ENCODE data around the gene NDUFS4.
"Not testable (repeated sequence)": the region's sequence is repeated elsewhere in the genome, so short reads cannot be mapped to it uniquely, and the experiment has no call there.

NDUFS4 gene

GRCh38 chr5:53607886-53608285 is 47.4 kb downstream of the NDUFS4 start:
- TF ChIP-seq CTCF (IDR thresholded peaks at IDR 0.05): no peak

DNA sequence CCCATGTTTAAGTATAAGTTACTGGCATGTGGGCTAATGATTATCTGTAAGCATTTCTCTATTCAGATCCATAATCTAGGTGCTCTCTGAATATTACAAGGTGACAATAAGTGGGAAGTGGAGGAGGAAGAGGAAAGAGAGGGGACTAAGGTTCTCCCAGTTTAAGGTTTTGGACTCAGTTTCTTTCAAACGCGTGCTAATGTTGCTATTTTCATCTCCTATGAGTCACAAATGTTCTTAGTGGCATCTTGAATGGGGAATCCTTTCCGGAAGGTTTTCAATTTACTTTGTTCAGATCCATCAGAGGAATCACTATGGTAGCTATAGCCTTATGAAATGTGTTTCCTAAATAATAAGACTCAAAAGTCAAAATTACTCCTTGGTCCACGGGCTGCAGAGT is 48.5 kb downstream of the NDUFS4 start:
- not testable (repeated sequence) for H3K27ac ChIP-seq; H3K4me3 ChIP-seq; DNase-seq (ENCODE audit: low spot score)

More at GRCh38 chr5:53607886-53608285, 47.4 kb downstream of the NDUFS4 start:
- no peak for DNase-seq (ENCODE audit: low spot score)
- Histone ChIP-seq H3K4me3 (no peak overlapping the region), H3K27ac (no peak overlapping the region)

DNA sequence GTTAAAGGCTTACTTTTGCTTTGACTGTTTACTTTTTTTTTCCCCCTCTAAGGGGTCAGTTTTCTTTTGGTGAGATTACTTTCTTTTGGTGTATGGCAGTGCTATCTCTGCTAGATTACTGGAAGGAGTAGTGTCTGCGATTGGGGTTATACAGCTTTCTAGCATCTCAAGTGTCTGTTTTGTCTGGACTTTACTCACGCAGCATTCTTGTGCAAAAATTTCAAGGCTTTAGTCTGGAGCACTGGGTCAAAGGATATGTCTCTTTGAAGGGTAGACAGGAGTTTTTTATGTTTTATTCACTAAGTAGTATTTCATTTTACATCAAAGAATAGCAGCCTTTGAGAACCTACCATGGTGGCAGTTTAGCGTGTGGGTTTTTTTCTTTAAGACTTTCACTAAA is 52.6 kb downstream of the NDUFS4 start:
- H3K27ac ChIP-seq: no peak overlapping the region
- TF ChIP-seq CTCF (IDR thresholded peaks at IDR 0.05): no peak
- DNase-seq (ENCODE audit: low spot score): no peak
- H3K4me3 ChIP-seq: no peak overlapping the region

DNA sequence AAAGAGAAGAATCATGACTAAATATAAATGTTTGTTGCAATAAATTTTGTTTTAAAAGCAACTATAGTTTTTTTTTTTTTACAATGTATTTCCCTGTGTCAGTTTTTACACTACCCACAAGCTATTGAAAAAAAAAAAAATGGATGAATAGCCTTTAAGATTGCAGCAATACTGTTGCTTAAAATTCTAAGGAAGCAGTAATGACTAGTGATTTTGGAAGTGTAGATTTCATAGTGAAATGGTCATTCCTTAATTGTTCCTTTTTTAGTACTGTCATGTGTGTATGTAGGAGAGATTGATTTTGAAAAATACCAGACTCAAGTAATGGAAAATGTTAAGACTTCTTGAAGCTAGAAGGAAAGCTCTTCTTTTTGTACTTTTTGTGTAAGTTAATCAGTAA is 53.1 kb downstream of the NDUFS4 start:
- DNase-seq (ENCODE audit: low spot score): no peak
- no peak overlapping the region for H3K27ac ChIP-seq
- H3K4me3 ChIP-seq: no peak overlapping the region
- TF ChIP-seq CTCF (IDR thresholded peaks at IDR 0.05): no peak

DNA sequence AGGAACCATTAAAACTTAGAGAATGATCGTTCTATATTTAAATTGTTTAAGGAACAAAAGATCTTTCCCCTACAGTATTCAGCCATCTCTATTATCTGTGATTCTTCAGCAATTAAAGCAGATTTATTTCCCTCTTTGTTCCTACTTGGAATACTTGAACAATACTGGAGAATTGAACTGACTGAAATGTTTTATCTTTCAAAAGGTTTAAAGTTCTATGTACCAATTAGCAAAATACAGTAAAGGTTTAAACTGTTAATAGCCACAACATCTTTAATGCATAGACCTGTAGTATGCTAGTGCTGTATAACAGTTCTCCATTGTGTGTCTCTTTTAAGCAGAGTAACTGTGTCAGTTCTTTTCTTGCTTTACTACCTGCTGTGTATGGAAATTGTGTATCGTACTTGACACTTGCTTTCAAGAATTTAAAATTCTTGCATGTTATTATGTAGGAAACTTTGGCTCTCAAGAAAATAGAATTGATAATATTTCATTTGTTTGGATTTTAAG is 54.0 kb downstream of the NDUFS4 start:
- TF ChIP-seq CTCF (IDR thresholded peaks at IDR 0.05): no peak
- Histone ChIP-seq H3K27ac (no peak overlapping the region), H3K4me3 (no peak overlapping the region)
- DNase-seq (ENCODE audit: low spot score): no peak

DNA sequence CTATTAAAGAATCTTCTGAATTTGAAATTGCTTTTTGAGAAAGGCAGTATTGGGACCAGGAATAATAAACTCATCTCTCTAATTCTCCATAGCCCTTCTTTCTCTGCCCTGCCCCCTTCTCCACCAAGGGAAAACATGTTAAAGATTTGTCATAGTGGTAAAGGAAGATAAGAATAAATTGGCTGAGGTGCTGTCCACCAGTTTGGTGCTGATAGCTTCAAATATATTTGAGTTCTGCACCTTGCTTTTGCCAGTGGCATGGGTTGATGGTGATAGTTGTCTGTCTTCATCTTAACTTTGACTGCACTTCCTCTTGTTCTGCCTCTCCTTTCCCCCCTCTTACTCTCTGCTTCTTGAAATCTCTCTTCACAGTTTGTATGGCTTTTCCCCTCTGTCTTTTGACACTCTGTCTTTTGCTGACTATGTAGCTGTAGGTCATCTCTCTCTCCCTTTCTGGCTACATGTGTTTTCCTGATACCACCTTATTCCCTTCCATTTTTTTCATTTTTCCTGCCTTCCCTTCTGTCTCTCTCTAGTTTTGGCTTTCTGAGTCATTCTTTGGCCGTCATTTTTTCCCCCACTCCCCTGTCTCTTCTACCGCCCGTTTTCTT is 56.6 kb downstream of the NDUFS4 start:
- no peak for TF ChIP-seq CTCF (IDR thresholded peaks at IDR 0.05)
- no peak overlapping the region for H3K27ac ChIP-seq
- no peak for DNase-seq (ENCODE audit: low spot score)
- no peak overlapping the region for H3K4me3 ChIP-seq

DNA sequence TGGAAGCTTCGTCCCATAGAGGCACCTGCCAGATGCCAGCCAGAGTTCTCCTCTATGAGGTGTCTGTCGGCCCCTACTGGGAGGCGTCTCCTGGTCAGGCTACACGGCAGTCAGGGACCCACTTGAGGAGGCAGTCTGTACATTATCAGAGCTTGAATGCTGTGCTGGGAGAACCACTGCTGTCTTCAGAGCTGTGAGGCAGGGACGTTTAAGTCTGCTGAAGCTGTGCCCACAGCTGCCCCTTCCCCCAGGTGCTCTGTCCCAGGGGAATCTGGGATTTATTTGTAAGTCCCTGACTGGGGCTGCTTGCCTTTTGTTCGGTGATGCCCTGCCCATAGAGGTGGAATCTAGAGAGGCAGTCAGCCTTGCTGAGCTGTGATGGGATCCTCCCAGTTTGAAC is 70.8 kb downstream of the NDUFS4 start:
- DNase-seq (ENCODE audit: low spot score): no peak
- Histone ChIP-seq H3K27ac (no peak overlapping the region), H3K4me3 (no peak overlapping the region)
- TF ChIP-seq CTCF (IDR thresholded peaks at IDR 0.05): no peak

All from coronary artery (tissue), 2 donors.